Stomach (tissue), 9 donors: ENCODE measurements around the gene PDLIM7. TPM values are rescaled to one million over a fixed set of nuclear protein-coding genes. Genes with fewer than 3 reads are reported as not detected.

Experiments
- DNase-seq, 2 donors: peaks; one replicate each; pipeline versions ENCODE4 v3.0.0 to v3.0.0-alpha.2; 2013 to 2019
- H3K27ac ChIP-seq, 5 donors: fragments of 200-600 bp in 4 of 5; sonication (generic) in 4 of 5; one replicate each; pipeline ENCODE4 v1.5.1; 2013 to 2019; ENCODE audit warnings: mild to moderate bottlenecking in 1 of 5, moderate library complexity in 1 of 5
- H3K27me3 ChIP-seq, 3 donors: fragments of 200-600 bp; sonication (generic); one replicate each; pipeline ENCODE4 v1.5.1; 2017 to 2019; ENCODE audit warnings: mixed run types in 1 of 3
- H3K36me3 ChIP-seq, 4 donors: fragments of 200-600 bp; sonication (generic); 1 replicate in 3 of 4; 2 replicates in 1 of 4; pipeline ENCODE4 v1.5.1; 2016 to 2019
- H3K4me1 ChIP-seq, 4 donors: fragments of 200-600 bp; sonication (generic); one replicate each; pipeline ENCODE4 v1.5.1; 2016 to 2019
- H3K4me3 ChIP-seq, 4 donors: fragments of 200-600 bp; sonication (generic) in 3 of 4; one replicate each; pipeline ENCODE4 v1.5.1; 2016 to 2019; ENCODE audit warnings: mild to moderate bottlenecking in 1 of 4
- H3K9me3 ChIP-seq, 4 donors: fragments of 200-600 bp; sonication (generic); one replicate each; pipeline ENCODE4 v1.5.1; 2016 to 2019
- EP300 ChIP-seq: sonication (generic); formaldehyde crosslinking; IDR thresholded peaks from one replicate; pipeline ENCODE4 v1.6.1; 2017; ENCODE audit warnings: antibody characterized with exemption
- POLR2A ChIP-seq, 4 donors: fragments of 450-650 bp; IDR thresholded peaks; one replicate each; pipeline ENCODE4 v1.6.1; 2016; ENCODE audit warnings: antibody characterized with exemption in 4 of 4, control low read depth in 2 of 4, mild to moderate bottlenecking in 1 of 4, moderate library complexity in 1 of 4
- POLR2AphosphoS5 ChIP-seq, 3 donors: sonication (generic); formaldehyde crosslinking; IDR thresholded peaks; one replicate each; pipeline ENCODE4 v1.6.1; 2016; ENCODE audit warnings: antibody characterized with exemption in 3 of 3
- WGBS, 5 donors: extraction: QIAGEN DNeasy Blood & Tissue Kit in 3 of 5; methylation state at CpG; one replicate each; pipeline versions ENCODE4 v1.1.5 to v1.1.7; 2013 to 2018; 5-methylcytosine and 5-hydroxymethylcytosine counted together
- intact Hi-C: fragments of 100-400 bp; cut with DNase I; formaldehyde crosslinking; loops from one replicate; pipeline ENCODE4 v1.15.1; 2023; ENCODE audit warnings: low total_unique reads
- polyA plus RNA-seq, 3 donors: library from polyadenylated mRNA; stranded (reverse); fragments of 200-250 nt; gene quantifications; one replicate each; pipeline ENCODE4 v1.2.3, GENCODE V29; 2013
- total RNA-seq, 5 donors: library from RNA; depleted of rRNA; stranded (reverse); fragments of >200 nt; gene quantifications; one replicate each; pipeline versions ENCODE4 v1.1.0 to v1.2.3, GENCODE V29; 2014 to 2016
- TF ChIP-seq, protein P1 (sequence below), 7 experiments: fragments of 450-650 bp in 4 of 7; fragments of 200-600 bp in 3 of 7; sonication (generic) in 3 of 7; IDR thresholded peaks; one replicate each; pipeline ENCODE4 v1.5.1; 2016 to 2019; ENCODE audit warnings: antibody characterized with exemption in 7 of 7, control low read depth in 2 of 7, mild to moderate bottlenecking in 1 of 7
- donor health status: healthy with polysubstance abuse.
- donor health status: Bipolar disorder and iron deficiency.
- donor health status: healthy.

Gene PDLIM7
- total and polyA plus RNA-seq, 8 donors: 14.6 to 142 (median 86.8) TPM

- peaks cover 20 to 46% (median 31%) of the 10 kb centered on the region in 4 donors for H3K4me1 ChIP-seq
- peaks cover 0 to 31% (median 3%) of the 10 kb centered on the region in 3 donors for H3K27me3 ChIP-seq
- H3K27ac ChIP-seq: peak overlapping the region in 4 of 5 donors; percentile 70 to 91 (median 87)
- peak in 1 of 2 donors; percentile 78 for DNase-seq
- WGBS, 5 donors: 9 to 24% (median 10%) methylated on average over 11 to 31 of the region's 31 CpGs
- peaks cover 3 to 15% (median 13%) of the 10 kb centered on the region in 4 donors for H3K36me3 ChIP-seq
- TF ChIP-seq POLR2A (IDR thresholded peaks at IDR 0.05): no peak
- TF ChIP-seq POLR2AphosphoS5 (IDR thresholded peaks at IDR 0.05): no peak
- no peak for TF ChIP-seq EP300
- TF ChIP-seq, protein P1, sequence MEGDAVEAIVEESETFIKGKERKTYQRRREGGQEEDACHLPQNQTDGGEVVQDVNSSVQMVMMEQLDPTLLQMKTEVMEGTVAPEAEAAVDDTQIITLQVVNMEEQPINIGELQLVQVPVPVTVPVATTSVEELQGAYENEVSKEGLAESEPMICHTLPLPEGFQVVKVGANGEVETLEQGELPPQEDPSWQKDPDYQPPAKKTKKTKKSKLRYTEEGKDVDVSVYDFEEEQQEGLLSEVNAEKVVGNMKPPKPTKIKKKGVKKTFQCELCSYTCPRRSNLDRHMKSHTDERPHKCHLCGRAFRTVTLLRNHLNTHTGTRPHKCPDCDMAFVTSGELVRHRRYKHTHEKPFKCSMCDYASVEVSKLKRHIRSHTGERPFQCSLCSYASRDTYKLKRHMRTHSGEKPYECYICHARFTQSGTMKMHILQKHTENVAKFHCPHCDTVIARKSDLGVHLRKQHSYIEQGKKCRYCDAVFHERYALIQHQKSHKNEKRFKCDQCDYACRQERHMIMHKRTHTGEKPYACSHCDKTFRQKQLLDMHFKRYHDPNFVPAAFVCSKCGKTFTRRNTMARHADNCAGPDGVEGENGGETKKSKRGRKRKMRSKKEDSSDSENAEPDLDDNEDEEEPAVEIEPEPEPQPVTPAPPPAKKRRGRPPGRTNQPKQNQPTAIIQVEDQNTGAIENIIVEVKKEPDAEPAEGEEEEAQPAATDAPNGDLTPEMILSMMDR (IDR thresholded peaks at IDR 0.05): no peak
- intact Hi-C loops: no loop called here
- peak overlapping the region; percentile 56 to 75 (median 66) for H3K4me3 ChIP-seq
- H3K9me3 ChIP-seq: no peaks in the 10 kb centered on the region
Observed at GRCh38 chr5:177453852-177454396, 43.5 kb downstream of the PDLIM7 start.

DNA sequence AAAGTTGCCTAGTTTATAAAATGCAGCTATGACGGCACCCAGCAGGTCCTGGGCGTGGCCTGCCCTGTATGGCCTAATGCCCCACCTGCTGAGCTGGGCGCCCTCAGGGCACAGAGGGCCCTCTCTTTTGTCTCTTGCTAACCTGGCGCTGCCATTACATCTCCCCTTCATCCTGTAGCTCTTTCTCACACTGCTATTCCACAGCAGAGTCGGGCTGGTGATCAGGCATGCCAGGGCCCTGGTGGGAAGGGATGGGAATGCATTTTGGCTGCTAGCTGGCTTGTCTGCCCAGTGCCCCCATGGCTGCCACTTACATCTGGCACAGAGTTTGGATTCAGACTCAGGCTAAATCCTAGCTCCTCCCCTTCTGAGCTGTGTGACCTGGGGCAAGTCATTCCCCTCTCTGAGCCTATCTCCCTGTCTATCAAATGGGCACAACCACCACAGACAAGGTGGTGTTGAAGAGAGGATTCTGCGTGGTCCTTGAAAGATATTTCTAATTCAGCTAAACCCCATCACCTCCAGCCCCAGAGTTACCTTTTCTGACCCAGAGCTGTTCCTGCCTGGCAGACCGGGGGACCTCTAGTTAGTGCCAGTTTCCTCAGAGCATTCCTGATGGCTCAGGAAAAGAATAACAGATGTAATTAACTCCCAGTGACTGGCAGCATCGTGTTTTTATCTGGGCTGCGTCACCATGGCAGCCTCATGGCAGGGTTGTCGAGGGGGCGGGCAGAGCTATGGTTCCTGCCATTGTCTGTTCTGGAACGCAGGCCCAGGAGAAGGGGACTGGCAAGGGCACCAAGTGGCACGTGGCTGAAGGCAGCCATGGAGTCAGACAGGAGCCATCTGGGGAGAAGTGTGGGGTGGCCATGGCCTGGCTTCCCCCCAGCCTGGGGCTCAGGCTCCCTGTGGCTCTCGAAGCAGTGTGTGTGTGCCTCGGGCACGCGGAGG lies 44.4 kb downstream of the PDLIM7 start:
- DNase-seq: peak in 1 of 2 donors; percentile 44
- Histone ChIP-seq H3K27me3 (peaks cover 0 to 39% (median 8%) of the 10 kb centered on the region in 3 donors), H3K9me3 (no peaks in the 10 kb centered on the region), H3K36me3 (peaks cover 0 to 6% (median 3%) of the 10 kb centered on the region in 4 donors), H3K4me1 (peaks cover 23 to 49% (median 33%) of the 10 kb centered on the region in 4 donors), H3K4me3 (no peak overlapping the region), H3K27ac (no peak overlapping the region)
- intact Hi-C loops: no loop called here
- no peak for TF ChIP-seq POLR2AphosphoS5 (IDR thresholded peaks at IDR 0.05)
- TF ChIP-seq, protein P1 (IDR thresholded peaks at IDR 0.05): no peak
- 76 to 86% (median 84%) methylated on average over 13 to 17 of the region's 17 CpGs for WGBS, 5 donors

- H3K27me3 ChIP-seq: peaks cover 0 to 55% (median 12%) of the 10 kb centered on the region in 3 donors
- H3K9me3 ChIP-seq: no peaks in the 10 kb centered on the region
- no peak for TF ChIP-seq POLR2AphosphoS5 (IDR thresholded peaks at IDR 0.05)
- TF ChIP-seq EP300: no peak
- TF ChIP-seq POLR2A (IDR thresholded peaks at IDR 0.05): no peak
- TF ChIP-seq, protein P1 (IDR thresholded peaks at IDR 0.05): no peak
- H3K4me1 ChIP-seq: peaks cover 34 to 49% (median 40%) of the 10 kb centered on the region in 4 donors
- H3K36me3 ChIP-seq: no peaks in the 10 kb centered on the region
- intact Hi-C loops: no loop called here
- no peak overlapping the region for H3K27ac ChIP-seq
- H3K4me3 ChIP-seq: no peak overlapping the region
- no peak for DNase-seq
- WGBS, 5 donors: 86 to 93% (median 91%) methylated on average over 10 of the region's 10 CpGs
Observed at GRCh38 chr5:177450667-177451424, 46.6 kb downstream of the PDLIM7 start.
